ENCODE data around the gene ZNF783.
"Not testable (repeated sequence)": the region's sequence is repeated elsewhere in the genome, so short reads cannot be mapped to it uniquely, and the experiment has no call there.

Gene ZNF783

GRCh38 chr7:149261829-149262617, at the start of gene ZNF783:
TSS of gene ZNF783 (plus strand) at chr7:149262196. CDS start at chr7:149262334, 138 bp downstream.
- no peak for FAIRE-seq

GRCh38 chr7:149214020-149214720, 47.8 kb upstream of the ZNF783 start:
- no peak for FAIRE-seq

- FAIRE-seq, result no peak
Observed at GRCh38 chr7:149216402-149216801, 45.6 kb upstream of the ZNF783 start.

GRCh38 chr7:149217570-149217969, 44.4 kb upstream of the ZNF783 start:
- FAIRE-seq, result no peak

- FAIRE-seq, result no peak
Observed at GRCh38 chr7:149218469-149219420, 43.3 kb upstream of the ZNF783 start.

GRCh38 chr7:149220534-149220933, 41.5 kb upstream of the ZNF783 start:
- no peak for FAIRE-seq

GRCh38 chr7:149223176-149223575, 38.8 kb upstream of the ZNF783 start:
- FAIRE-seq, result no peak

GRCh38 chr7:149223761-149224160, 38.2 kb upstream of the ZNF783 start:
- FAIRE-seq, result no peak

- no peak for FAIRE-seq
Observed at GRCh38 chr7:149224352-149224751, 37.6 kb upstream of the ZNF783 start.

- FAIRE-seq, result no peak
Observed at GRCh38 chr7:149225106-149225505, 36.9 kb upstream of the ZNF783 start.

- no peak for FAIRE-seq
Observed at GRCh38 chr7:149225656-149226055, 36.3 kb upstream of the ZNF783 start.

GRCh38 chr7:149226366-149226765, 35.6 kb upstream of the ZNF783 start:
- FAIRE-seq, result not testable (repeated sequence)

- FAIRE-seq, result no peak
Observed at GRCh38 chr7:149226840-149227494, 35.0 kb upstream of the ZNF783 start.

GRCh38 chr7:149228831-149229471, 33.0 kb upstream of the ZNF783 start:
- FAIRE-seq, result no peak

- no peak for FAIRE-seq
Observed at GRCh38 chr7:149229526-149229925, 32.5 kb upstream of the ZNF783 start.

GRCh38 chr7:149232362-149232761, 29.6 kb upstream of the ZNF783 start:
- no peak for FAIRE-seq

GRCh38 chr7:149233655-149234204, 28.3 kb upstream of the ZNF783 start:
- not testable (repeated sequence) for FAIRE-seq

GRCh38 chr7:149237502-149237901, 24.5 kb upstream of the ZNF783 start:
- no peak for FAIRE-seq

- FAIRE-seq, result no peak
Observed at GRCh38 chr7:149238051-149238450, 23.9 kb upstream of the ZNF783 start.

- no peak for FAIRE-seq
Observed at GRCh38 chr7:149239345-149240143, 22.5 kb upstream of the ZNF783 start, which contains the start of gene ZNF212. TSS of gene ZNF212 (plus strand) at chr7:149239651. CDS start at chr7:149239779, 128 bp downstream.

- no peak for FAIRE-seq
Observed at GRCh38 chr7:149240637-149241036, 21.4 kb upstream of the ZNF783 start.
